HT1080 (cell line): ENCODE results near the gene TADA3. TPM values are rescaled to one million over a fixed set of nuclear protein-coding genes. Genes with fewer than 3 reads are reported as not detected.
A peak's percentile ranks its signal among the peaks of the same experiment; 100 is the strongest.

ENCODE experiments used
- DNase-seq: peaks from one replicate; pipeline ENCODE4 v3.0.0-alpha.2; 2015; ENCODE audit warnings: low read depth
- polyA plus RNA-seq, 2 experiments: library from polyadenylated mRNA; depleted of rRNA; stranded (reverse); fragments of >200 nt; gene quantifications; 2 replicates each; pipeline ENCODE4 v1.2.3, GENCODE V29; 2015
- total RNA-seq: library from RNA; depleted of rRNA; stranded (reverse); fragments of >200 nt; shearing (Covaris generic); gene quantifications from 2 replicates; pipeline ENCODE4 v1.2.3, GENCODE V29; 2014; rRNA removed

Gene TADA3, protein sequence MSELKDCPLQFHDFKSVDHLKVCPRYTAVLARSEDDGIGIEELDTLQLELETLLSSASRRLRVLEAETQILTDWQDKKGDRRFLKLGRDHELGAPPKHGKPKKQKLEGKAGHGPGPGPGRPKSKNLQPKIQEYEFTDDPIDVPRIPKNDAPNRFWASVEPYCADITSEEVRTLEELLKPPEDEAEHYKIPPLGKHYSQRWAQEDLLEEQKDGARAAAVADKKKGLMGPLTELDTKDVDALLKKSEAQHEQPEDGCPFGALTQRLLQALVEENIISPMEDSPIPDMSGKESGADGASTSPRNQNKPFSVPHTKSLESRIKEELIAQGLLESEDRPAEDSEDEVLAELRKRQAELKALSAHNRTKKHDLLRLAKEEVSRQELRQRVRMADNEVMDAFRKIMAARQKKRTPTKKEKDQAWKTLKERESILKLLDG
- total RNA-seq = 91.5 and 104 TPM in 2 replicates
- 87.4 and 97.1 TPM in 2 replicates for polyA plus RNA-seq (2015; cell fraction: cytosol; rRNA removed)
- polyA plus RNA-seq (2015; cell fraction: nucleus; rRNA removed) = 54.0 and 62.6 TPM in 2 replicates

DNA sequence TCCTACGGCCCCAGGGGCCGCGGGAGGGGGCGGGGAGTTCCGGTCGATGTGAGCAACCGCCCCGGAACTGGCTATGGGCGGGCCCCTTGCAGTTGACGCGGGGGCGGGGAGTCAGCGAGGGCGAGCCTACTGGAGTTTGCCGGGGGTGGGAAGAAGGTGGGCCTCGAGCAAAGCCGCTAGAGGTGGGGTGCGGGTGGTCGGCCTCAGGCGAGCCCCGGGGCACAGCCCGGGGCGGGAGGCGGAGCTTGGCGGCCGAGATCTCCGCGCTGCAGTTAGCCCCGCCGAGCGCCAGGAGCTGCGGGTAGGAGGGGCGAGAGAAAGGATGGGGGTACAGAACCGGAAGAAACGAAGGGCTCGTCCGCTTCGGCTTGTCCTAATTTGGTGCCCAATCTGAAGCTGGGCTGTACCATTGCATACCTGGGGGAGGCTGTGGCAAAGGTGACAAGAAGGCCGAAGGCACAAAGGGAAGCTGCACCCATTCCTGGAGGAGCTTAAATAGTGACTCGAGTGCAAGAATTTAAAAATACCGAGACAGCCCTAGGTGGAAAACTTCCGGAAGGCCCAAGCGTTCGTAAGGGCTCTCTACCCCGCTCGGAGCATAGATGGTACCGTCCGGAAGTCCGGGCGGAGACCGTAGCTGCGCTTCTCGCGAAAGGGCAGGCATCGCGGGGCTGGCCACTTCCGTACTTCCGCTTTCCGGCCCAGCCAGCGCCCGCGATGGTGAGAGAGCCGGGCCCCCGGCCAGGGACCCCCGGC, at the start of gene TADA3, which contains the start of gene ARPC4:
Gene TADA3, minus strand, starts transcription at position 69 of the 756 bp plus-strand sequence. CDS start 1,007 bp downstream, outside the sequence.
Gene ARPC4, plus strand, starts transcription at position 678 of the 756 bp plus-strand sequence. Its CDS starts 40 bp downstream, at position 718.
- peak; percentile 92 for DNase-seq

DNA sequence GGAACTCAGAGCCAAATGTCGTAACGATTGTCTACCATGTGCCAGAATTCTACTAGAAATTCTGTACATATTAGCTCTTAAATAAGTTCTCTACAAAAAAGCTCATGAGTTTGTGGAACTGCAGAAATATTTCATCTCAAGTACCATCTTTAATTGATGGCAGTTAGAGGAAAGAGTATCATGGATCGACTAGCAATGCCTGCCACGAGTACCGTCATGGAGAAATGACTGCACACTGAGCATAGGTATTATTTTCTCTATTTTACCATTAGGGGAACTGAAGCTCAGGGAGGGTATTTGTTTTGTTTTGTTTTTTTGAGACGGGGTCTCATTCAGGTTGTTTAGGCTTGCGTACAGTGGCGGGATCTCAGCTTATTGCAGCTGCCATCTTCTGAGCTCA, 48.7 kb upstream of the TADA3 start:
- no peak for DNase-seq

DNA sequence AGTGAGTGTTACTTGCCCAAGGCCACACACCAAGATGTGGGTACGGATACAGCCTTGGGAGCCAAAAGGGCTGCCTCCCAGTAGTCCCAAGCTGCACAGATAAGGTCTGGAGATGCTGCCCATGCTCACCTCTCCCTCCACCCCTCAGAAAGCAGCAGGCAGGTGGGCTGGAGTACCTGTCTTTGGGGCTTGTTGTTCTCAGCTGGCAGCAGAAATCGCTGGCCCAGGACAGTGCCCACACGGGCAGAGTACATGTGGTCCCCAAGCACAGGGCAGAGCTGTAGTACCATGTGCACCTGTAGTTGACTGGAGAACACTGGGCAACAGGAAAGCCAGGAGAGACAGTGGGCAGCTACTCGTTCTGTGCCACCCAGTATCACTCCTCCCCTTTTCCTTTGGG, 46.6 kb upstream of the TADA3 start:
- DNase-seq = no peak

DNA sequence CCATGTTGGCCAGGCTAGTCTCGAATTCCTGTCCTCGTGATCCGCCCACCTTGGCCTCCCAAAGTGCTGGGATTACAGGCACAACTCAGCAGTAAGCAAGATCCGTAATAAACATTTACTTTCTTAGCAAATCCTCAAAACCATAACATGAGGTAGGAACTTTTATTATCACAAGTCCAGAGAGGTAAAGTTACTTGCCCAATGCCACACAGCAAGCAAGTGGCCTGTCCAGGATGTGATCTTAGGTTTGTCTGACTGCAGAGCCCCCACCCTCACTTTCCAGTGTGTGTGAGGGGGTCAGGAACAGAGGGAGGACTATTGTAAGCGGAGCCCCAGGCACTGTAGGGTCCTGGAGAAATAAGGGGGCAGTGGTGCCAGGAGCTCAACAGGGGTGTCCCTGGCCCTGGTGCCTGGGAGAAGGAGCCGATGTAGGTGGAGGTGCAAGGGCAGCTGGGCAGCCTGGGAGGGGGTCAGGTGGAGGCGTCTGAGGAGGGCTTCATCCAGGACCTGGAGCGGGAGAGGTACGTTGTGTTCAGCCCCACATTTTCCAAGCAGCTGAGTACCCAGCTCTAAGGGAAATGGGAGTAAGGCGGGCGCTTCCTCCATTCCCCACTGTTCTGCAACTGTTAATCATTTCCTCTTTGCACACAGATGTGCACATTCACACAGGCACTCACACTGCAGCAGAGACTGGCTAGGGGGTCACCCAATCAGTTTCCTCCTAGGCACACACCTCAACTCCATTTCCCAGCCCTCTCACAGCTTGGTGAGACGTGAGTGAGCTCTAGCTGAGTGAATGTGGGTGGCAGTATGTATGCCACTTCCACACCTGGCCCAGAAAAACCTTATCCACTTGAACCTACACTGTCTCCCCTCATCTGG, 45.7 kb upstream of the TADA3 start:
- peak; percentile 25 for DNase-seq

DNA sequence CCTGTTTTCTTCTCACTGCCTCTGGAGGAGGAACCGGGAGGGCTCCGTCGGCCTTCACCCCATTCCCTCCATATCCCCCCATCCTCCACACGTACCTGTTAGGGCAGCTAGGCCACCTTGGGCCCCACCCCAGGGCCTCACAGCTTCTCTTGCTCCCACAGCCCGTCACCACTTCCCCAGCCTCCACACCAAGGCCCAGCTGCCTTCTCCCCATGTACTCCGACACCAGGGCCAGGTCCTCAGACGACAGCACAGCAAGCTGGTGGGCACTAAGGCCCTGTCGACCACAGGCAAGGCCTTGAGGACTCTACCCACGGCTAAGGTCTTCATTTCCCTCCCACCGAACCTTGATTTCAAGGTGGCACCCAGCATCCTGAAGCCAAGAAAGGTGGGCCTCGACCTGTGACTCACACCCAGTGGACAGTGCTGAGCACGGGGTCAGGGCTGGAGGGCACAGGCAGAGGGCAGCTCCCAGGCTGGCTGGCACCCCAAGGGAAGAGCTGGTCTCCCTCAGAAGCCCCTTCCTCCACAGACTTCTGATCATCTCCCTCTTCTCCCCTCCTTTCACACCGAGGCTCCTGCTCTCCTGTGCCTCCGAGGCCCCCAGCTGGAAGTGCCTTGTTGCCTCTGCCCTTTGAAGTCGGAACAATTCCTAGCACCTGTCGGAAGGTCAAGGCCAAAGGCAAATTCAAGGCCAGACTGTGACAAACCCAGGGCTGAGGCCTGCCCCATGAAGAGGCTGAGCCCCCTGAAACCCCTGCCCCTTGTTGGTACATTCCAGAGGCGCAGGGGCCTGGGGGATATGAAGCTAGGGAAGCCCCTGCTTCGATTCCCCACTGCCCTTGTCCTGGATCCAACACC, 42.5 kb upstream of the TADA3 start:
- DNase-seq = no peak

DNA sequence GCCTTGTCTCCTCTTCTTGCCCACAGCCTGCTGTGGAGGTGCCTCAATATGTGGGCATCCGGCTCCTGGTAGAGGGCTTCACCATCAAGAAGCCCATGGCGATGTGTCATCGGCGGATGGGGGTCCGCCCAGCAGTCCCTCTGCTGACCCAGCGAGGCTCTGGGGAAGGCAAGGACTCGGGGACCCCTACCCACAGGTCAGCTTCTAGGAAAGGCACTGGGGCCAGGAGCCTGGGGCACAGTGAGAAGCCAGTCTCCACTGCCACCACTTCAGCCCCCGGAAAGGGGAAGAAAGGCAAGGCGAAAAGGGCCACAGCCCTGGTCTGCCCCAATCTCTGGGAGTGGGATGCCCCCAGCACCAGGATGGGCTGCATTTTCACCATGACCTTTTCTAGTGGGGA, 40.8 kb upstream of the TADA3 start:
- DNase-seq = no peak

DNA sequence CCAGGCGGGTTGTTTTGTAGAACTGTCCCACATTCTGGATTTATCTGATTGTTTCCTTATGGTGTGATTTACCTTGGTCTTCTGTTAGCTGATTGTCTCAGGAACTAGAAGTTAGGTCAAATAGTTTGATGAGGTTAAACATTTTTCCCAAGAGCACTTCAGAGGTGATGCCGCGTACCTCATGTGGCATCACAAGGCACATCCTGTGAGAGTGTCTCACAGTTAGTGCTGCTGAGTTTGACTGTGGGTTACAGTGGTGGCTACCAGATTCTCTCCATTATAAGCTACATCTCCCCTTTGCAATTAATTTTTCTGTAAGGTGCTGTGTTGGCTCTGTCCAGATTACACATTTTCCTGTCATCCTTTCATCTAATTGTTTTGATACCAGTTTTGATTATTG, 39.0 kb upstream of the TADA3 start:
- DNase-seq = no peak

DNA sequence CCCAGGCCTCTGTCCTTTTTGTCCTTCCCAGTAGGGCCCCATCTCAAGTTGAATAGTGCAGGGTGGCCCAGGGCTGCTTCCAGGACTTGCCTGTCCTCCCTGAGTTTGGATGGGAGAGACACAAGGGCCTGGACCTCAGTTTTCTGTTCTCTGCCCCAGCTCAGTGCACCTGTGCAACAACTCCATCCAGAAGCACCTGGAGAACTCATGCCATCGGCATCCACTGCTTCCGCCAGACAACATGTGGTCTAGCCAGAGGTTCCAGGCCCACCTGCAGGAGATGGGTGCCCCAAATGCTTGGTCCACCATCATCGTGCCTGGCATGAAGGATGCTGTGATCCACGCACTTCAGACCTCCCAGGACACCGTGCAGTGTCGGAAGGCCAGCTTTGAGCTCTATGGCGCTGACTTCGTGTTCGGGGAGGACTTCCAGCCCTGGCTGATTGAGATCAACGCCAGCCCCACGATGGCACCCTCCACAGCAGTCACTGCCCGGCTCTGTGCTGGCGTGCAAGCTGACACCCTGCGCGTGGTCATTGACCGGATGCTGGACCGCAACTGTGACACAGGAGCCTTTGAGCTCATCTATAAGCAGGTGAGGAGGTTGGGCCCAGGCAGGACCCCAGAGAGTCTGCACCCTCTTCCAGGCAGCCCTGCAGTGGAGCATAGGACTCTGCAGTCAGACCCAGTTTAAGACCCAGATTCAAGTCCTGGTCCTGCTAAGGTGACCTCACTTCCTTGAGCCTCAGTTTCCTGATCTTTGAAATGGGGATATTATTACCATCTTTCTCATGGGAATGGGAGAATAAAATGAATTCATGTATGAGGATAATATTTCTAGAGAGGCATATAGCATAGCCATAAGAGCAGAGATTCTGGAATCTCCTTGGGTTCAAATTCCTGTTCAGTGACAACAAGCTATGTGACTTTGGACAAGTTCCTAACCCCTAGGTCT, 36.8 kb upstream of the TADA3 start:
- DNase-seq = no peak

DNA sequence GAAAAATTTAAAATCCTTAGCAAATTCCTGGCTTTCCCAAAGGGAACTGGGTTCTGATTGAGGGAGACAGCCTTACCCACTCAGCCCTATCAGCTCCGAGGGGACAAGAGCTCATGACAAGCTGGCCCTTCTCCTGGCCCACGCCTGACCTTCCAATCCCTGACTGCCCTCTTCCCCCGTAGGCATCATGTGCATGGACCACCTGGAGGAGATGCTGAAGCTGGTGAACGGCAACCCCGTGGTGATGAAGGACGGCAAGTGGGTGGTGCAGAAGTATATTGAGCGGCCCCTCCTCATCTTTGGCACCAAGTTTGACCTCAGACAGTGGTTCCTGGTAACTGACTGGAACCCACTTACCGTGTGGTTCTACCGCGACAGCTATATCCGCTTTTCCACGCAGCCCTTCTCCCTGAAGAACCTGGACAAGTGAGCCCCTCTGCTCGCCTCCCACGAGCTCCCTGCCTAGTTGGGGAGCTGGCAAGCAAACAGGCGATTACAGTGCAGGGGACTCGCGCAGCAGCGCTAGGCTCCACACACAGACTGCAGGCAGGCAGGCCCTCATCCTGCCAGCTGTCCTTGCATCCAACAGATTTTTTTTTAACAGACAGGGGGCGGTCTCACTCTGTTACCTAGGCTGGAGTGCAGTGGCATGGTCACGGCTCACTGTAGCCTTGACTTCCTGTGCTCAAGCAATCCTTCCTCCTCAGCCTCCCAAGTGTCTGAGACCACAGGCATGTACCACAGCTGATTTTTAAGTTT, 34.7 kb upstream of the TADA3 start:
- DNase-seq = peak; percentile 56

DNA sequence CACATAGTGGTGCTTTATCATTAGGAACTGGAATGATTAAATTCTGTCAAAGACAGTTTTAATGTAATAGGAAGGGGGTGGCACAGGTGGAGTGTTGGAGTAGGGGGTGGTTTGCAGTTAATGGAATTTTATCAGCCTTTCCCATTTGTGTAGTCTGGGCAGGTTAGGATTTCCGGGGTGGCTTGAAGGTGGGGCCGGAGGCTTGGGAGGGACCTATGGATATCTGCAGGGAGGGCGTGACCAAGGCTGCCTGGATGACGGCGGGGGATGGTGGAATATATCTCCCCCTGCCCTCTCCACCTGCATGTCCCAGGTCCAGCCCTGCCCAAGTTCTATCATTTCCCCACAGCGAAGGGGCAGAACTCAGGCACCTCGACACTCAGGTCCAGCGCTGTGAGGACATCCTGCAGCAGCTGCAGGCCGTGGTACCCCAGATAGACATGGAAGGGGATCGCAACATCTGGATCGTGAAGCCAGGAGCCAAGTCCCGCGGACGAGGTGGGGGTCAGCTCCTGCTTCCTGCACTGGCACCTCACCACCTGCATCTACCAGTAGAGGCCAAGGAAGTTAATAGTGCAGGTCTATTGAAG, 33.3 kb upstream of the TADA3 start:
- DNase-seq = no peak

DNA sequence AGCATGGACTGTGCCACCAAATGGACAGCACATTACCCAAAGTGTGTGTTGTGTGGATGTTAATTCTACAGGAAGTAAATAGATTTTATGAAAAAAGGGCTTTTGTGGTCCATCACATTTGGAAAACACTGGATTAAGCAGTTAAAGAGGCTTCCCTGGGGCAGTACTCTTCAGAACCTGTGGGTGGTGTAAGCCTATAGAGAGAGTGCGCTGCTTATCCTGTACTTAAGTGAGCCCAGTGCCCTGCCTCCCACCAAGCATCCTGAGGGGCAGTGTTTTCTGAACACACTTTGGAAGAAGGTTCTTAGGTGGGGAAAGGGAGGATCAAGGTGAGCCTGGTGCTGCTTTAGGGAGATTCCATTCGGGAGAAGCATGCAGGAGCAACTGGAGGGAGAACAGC, 28.7 kb upstream of the TADA3 start:
- no peak for DNase-seq

DNA sequence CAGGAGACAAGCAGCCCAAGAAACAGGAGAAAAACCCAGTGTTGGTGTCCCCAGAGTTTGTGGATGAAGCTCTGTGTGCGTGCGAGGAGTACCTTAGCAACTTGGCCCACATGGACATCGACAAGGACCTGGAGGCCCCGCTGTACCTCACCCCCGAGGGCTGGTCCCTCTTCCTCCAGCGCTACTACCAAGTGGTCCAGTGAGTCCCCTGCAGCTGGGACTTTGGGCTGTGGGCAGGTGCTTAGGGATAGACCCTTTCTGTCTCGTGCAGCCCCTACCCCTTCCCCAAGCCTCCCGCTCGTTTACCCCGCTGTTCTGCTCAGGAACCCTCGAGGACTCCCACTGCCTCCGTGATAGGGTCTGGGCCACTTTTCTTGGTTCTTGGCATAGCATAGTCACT, 28.3 kb upstream of the TADA3 start:
- no peak for DNase-seq

DNA sequence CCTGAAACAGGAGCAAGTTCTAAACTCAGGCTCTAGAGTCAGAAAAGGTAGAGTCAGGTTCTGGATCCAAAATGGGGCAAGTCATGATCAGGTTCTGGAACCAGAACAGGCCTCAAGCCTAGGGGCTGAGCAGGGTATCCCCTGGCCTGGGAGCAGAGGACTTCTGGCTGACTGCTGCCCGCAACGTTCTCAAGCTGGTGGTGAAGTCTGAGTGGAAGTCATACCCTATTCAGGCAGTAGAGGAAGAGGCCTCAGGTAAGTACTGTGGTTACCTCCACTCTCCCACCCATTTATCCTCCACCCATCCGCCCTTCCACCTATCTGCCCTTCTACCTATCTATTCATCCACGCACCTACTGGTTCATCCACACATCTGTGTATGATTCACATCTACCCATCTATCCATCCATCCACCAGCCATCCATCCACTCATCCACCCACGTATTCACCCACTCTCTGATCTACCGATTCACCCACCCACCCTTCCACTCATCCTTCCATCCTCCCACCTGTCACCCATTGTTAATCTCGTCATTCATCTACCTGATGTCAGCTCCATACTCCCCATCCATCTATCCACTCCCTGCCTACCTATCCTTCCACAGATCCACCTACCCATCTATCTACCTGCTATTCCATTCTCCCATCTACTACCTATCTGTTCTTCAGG, 26.5 kb upstream of the TADA3 start:
- DNase-seq = no peak

DNA sequence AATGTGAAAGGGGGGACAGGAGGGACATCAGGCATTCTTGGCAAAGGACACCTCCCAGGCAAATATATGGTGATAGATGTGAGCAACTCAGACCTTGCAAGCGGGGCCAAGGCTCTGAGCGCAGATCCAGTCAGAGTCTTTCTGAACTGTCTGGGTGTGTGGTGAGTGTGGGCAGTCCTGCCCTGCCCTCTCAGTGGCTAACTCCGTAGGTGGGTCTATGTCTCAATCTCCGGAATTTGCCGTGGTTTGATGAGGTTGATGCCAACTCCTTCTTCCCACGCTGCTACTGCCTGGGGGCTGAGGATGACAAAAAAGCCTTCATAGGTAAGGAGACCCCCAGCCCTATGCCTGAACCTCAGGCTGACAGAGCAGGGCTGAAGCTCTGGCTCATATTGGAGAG, 25.2 kb upstream of the TADA3 start:
- DNase-seq = no peak

DNA sequence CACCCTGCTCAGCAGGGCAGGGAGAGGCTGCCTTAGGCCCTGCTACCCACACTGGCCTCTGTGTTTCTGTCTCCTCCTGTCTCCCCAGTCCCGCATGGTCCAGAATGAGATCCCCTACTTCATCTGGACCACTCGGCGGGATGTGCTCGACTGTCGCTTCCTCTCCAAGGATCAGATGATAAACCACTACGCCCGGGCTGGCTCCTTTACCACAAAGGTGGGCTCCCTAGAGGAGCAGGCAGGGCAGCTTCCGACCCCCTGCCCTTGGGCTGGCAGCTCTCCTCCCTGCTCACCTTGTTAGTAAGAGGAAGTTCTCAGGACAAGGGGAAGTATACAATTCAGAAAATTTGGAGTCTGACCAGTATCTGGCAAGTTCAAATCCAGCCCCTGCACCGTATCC, 23.7 kb upstream of the TADA3 start:
- DNase-seq = no peak

DNA sequence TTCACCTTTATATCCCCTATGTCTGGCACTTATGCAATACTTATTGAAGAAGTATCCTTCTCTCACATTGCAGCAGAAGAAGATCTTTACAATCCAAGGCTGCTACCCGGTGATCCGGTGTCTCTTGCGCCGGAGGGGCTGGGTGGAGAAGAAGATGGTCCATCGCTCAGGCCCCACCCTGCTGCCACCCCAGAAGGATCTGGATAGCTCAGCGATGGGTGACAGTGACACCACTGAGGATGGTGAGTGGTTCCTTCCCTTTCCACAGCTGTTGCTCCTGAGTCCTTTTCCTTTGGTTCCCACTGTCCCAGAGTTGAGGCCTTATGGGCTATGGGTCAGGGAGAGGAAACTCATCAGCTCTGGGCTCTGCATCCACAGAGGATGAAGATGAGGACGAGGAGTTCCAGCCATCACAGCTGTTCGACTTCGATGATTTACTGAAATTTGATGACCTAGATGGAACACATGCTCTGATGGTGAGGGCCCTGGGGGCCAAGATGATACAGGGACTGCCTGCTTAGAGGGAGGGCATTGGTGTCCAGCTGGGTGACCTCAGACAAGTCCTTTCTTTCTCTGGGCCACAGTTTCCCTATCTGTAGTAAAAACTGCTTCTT, 20.7 kb upstream of the TADA3 start:
- no peak for DNase-seq

DNA sequence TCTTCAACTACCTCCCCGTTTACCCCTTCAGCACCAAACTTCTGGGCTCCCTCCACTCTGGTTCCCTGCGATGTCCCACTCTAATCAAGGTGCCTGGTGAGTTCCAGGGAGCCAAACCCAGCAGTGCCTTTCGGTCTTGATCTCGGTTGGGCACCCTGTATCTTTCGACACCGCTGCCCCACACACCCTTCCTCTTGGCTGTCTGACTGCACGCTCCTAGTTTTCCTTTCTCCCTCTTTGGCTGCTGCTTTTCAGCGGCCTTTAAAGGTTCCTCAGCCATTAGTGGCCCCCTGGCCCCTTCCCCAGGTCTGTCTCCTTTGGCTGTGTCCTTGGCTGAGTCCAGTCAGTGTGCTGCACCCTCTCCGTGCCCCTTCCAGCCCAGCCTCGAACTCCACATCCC, 18.6 kb upstream of the TADA3 start:
- no peak for DNase-seq
